Right atrium auricular region (tissue), 2 donors: ENCODE data around the gene RBBP8. TPM values are rescaled to one million over a fixed set of nuclear protein-coding genes. Genes with fewer than 3 reads are reported as not detected.

Experiments
- DNase-seq: peaks from one replicate; pipeline ENCODE4 v3.0.0-alpha.2; 2019; ENCODE audit warnings: low spot score
- H3K27ac ChIP-seq, 2 donors: fragments of 200-600 bp; sonication (generic); 1 replicate in 1 of 2; 2 replicates in 1 of 2; pipeline ENCODE4 v1.5.1; 2016 to 2019
- H3K27me3 ChIP-seq, 2 donors: fragments of 200-600 bp; sonication (generic); one replicate each; pipeline versions ENCODE4 v1.5.1 to v1.6.0; 2017 to 2019
- H3K36me3 ChIP-seq: fragments of 200-600 bp; sonication (generic); one replicate; pipeline ENCODE4 v1.5.1; 2016
- H3K4me1 ChIP-seq, 2 donors: fragments of 200-600 bp; sonication (generic); one replicate each; pipeline versions ENCODE4 v1.5.1 to v1.6.0; 2017 to 2019
- H3K4me3 ChIP-seq, 2 donors: fragments of 200-600 bp; sonication (generic); 1 replicate in 1 of 2; 2 replicates in 1 of 2; pipeline ENCODE4 v1.5.1; 2017 to 2019; ENCODE audit warnings: mild to moderate bottlenecking in 1 of 2, moderate library complexity in 1 of 2
- H3K9me3 ChIP-seq, 2 donors: fragments of 200-600 bp; sonication (generic); one replicate each; pipeline ENCODE4 v1.5.1; 2019
- total RNA-seq, 2 donors: library from RNA; depleted of rRNA; stranded (reverse); fragments of >200 nt; gene quantifications; one replicate each; pipeline ENCODE4 v1.1.0, GENCODE V29; 2016
- TF ChIP-seq, protein P1 (sequence below), 2 donors: fragments of 200-600 bp; sonication (generic); IDR thresholded peaks; one replicate each; pipeline ENCODE4 v1.5.1; 2019; ENCODE audit warnings: antibody characterized with exemption in 2 of 2

RBBP8 gene
- total RNA-seq, 2 donors from 2014 or later: 7.2 to 7.6 TPM

DNA sequence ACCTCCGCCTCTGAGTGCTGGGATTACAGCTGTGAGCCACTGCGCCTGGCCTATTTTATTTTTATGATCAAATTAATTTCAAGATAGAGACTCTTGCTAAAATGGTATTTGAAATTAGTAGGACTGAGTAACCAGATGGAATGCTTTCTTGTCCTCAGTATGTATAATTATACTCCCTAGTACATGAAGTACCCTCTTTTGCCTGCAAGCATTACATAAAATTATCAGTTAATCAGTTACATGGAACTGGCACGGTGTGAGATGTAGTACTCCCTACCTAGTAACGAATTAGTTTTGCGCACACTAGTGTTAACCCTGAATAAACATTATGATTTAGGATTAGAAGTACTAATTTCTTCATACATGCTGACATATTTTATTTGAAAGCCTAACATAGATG, 41.6 kb downstream of the RBBP8 start:
- no peaks in the 10 kb centered on the region for H3K27me3 ChIP-seq
- DNase-seq: no peak
- H3K27ac ChIP-seq: no peak overlapping the region
- H3K36me3 ChIP-seq: no peaks in the 10 kb centered on the region
- no peaks in the 10 kb centered on the region for H3K9me3 ChIP-seq
- H3K4me1 ChIP-seq: no peaks in the 10 kb centered on the region
- no peak overlapping the region for H3K4me3 ChIP-seq
- TF ChIP-seq, protein P1, sequence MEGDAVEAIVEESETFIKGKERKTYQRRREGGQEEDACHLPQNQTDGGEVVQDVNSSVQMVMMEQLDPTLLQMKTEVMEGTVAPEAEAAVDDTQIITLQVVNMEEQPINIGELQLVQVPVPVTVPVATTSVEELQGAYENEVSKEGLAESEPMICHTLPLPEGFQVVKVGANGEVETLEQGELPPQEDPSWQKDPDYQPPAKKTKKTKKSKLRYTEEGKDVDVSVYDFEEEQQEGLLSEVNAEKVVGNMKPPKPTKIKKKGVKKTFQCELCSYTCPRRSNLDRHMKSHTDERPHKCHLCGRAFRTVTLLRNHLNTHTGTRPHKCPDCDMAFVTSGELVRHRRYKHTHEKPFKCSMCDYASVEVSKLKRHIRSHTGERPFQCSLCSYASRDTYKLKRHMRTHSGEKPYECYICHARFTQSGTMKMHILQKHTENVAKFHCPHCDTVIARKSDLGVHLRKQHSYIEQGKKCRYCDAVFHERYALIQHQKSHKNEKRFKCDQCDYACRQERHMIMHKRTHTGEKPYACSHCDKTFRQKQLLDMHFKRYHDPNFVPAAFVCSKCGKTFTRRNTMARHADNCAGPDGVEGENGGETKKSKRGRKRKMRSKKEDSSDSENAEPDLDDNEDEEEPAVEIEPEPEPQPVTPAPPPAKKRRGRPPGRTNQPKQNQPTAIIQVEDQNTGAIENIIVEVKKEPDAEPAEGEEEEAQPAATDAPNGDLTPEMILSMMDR (IDR thresholded peaks at IDR 0.05): no peak

DNA sequence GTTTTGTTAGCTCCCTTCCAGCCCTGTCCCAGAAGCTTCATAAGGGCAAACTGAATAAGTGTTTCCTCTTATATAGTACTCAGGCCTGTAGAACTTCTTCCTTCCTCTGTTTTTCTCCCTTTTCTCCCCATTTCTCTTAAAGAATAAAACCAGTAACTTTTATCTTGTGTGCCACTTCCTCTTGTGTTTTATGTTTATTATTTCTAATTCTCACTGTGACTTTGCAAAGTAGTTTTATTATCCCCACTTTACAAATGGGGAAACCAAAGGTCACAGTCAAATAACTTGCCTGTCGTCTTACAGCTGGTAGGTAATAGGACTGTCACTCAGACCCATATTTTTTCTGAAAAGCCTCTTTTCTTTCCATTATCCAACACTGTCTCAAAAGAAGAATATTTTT, 42.4 kb downstream of the RBBP8 start:
- TF ChIP-seq, protein P1 (IDR thresholded peaks at IDR 0.05): no peak
- no peaks in the 10 kb centered on the region for H3K27me3 ChIP-seq
- DNase-seq: no peak
- no peaks in the 10 kb centered on the region for H3K4me1 ChIP-seq
- H3K27ac ChIP-seq: no peak overlapping the region
- no peaks in the 10 kb centered on the region for H3K9me3 ChIP-seq
- no peak overlapping the region for H3K4me3 ChIP-seq
- H3K36me3 ChIP-seq: no peaks in the 10 kb centered on the region

DNA sequence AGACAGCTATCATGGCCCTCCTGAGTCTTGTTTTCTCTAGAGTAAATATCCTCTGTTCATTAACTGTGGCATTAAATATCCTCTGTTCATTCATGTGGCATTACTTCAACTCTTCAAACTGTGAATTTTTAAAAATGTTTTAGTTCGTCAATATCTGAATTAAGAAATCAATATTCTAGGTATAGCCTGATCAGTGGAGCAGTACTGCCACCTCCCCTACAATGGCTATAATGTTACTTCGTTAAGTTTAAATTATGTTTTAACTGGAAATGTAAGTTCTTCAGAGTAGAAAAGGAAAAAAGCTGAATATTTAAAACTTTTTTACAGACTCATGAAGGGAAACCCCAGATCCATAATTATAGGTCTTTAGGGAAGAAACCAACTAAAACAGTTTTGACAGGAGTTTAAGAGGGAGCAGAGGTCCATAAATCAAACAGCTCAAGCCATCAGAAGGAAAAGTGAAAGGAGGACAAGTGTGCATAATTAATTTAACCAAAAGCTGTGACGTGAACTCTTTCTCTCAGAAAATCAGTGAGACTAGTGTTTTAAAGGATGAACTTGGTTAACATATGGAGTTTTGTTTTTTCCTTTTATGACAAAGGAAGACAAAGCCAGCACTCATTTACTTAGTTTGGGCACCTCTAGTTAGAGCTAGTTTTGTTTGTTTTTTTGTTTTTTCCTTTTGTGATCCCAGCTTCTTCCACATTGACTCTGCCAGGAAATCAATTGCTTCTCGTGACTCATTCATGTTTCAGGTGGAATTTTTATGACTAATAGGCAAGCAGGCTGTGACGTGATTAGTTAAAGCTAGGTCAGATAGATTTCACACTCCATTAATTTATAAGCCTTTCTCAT, 44.9 kb downstream of the RBBP8 start:
- no peak overlapping the region for H3K4me3 ChIP-seq
- H3K27me3 ChIP-seq: no peaks in the 10 kb centered on the region
- no peak for DNase-seq
- TF ChIP-seq, protein P1 (IDR thresholded peaks at IDR 0.05): no peak
- no peaks in the 10 kb centered on the region for H3K9me3 ChIP-seq
- H3K27ac ChIP-seq: no peak overlapping the region
- H3K4me1 ChIP-seq: no peaks in the 10 kb centered on the region
- H3K36me3 ChIP-seq: no peaks in the 10 kb centered on the region

DNA sequence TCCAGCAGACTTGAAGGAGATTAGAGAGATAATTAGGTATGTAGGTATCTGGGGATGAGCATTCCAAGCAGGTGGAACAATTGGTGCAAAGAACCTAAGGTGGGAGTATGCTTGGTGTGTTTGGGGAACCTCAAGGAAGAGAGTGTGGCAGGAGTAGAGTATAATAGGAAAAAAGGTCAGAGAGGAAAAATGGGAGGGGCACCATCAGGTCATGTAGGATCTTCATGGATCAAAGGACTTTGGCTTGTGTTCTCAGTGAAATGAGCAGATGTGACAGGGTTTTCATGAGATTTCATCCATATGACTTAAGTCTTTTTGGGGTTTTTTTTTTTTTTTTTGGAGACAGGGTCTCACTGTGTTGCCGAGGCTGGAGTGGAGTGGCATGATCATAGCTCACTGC, 47.3 kb downstream of the RBBP8 start:
- TF ChIP-seq, protein P1 (IDR thresholded peaks at IDR 0.05): no peak
- no peaks in the 10 kb centered on the region for H3K36me3 ChIP-seq
- H3K27ac ChIP-seq: no peak overlapping the region
- no peaks in the 10 kb centered on the region for H3K27me3 ChIP-seq
- no peaks in the 10 kb centered on the region for H3K9me3 ChIP-seq
- no peak for DNase-seq
- no peak overlapping the region for H3K4me3 ChIP-seq
- H3K4me1 ChIP-seq: no peaks in the 10 kb centered on the region

DNA sequence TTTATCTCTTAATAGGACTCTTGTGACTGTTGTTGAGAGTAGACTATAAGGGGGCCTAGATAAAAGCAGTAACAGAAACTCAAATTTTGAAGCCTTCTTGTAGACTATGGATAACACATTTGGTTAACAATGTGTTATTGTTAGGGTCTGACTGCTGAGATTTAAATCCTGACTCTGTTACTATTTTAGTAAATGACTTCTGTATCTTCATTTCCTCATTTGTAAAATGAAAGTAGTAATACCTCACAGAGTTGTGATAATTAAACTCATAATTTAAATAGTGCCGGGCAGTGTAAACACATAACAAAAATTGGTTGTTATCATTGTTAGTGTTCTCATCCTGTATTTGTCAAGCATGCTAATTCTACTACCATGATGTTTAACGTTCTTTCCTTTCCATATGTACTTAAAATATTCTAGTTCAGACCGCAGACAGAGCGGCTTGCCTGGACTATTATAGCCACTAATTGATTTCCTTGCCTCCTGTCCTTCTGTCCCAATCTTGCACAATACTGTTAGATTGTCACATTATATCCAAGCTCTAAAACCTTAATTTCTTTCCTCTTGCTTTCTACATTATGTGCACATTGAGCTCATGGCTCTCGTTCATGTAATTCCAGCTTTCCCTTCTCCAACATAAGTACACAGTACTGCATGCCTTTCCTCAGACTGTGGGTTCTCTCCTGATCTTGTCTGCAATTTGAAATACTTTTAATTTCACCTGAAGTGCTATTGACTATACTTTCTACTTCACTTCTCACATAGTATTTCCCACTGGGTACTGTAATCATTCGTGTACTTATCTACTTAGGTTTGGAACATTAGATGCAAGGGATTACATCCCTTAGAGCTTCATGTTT, 48.4 kb downstream of the RBBP8 start:
- DNase-seq: no peak
- Histone ChIP-seq H3K4me3 (no peak overlapping the region), H3K4me1 (no peaks in the 10 kb centered on the region), H3K27me3 (no peaks in the 10 kb centered on the region), H3K36me3 (no peaks in the 10 kb centered on the region), H3K9me3 (no peaks in the 10 kb centered on the region), H3K27ac (no peak overlapping the region)
- TF ChIP-seq, protein P1 (IDR thresholded peaks at IDR 0.05): no peak
